HG03558 (cell line): Measurements from ENCODE around the gene CTNNBIP1.

Source experiments
- ATAC-seq: cut with Tn5 transposase; IDR thresholded peaks from one replicate; pipeline ENCODE4 v1.9.1; 2021; ENCODE audit warnings: moderate number of reproducible peaks; ENCODE audit not compliant: unreplicated experiment; ENCODE audit errors: extremely low read depth

CTNNBIP1 gene

GRCh38 chr1:9841460-9841859 lies 68.6 kb downstream of the CTNNBIP1 start:
- ATAC-seq = no peak

- no peak for ATAC-seq
Measured at GRCh38 chr1:9840176-9840575, 69.9 kb downstream of the CTNNBIP1 start.

DNA sequence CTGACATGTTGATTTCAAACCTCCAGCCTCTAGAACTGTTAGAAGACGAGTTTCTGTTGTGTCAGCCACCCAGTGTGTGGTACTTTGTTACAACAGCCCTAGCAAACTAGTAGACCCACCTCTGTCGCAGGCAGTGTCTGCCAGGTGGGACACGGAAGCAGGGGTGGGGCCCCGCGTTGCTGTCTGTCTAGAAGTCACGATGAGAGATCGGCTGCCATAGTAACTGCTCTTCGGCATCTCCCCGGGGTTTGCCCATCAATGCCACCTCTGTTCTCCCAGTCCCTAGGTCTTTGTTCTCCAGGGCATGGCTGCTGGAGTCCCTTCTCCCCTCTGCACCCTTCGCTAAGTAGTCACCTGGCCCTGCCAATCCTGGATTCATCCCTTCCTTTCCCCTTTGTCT lies 71.1 kb downstream of the CTNNBIP1 start:
- no peak for ATAC-seq

- ATAC-seq = no peak
Measured at GRCh38 chr1:9836632-9836960, 73.5 kb downstream of the CTNNBIP1 start.

DNA sequence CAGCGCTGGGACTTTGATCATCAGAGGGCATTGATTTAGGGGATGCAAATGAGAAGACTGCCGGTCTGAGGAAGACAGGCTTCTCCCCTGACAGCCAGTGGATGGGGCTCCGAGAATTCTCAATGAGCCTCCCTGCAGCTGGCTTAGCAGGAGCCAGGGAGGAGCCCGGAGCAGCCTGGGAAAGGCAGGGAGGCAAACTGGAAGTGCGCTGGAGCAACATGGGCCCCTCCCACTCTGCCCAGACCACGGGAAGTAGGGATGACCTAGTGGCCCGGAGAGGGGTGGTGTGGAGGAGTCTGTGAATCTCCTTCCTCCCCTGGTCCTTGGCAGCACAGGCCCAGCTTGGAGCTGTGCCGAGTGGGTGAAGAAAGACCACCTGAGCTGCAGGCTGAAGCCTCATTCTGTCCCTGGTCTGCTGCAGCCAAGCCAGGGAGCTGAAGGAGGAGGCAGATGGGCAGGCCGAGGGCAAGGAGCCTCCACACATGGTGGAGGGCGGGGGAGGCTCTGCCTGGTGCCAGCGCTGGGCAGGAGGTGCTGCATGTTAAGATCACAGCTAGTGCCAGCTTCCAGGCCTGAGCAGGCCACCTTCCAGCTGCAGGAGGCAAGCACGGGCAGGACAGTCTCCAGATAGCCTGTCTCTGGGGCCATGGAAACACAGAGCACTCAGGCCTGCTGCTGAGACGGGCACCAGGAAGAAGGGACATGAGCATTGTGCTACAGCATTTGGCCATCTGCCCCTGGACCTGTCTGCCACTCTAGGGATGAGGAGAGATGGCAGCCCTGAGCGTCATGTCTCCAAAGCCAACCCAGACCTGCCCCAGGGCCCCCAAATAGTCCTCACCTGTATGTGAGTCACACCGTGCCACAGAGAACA lies 74.1 kb downstream of the CTNNBIP1 start:
- ATAC-seq = no peak

GRCh38 chr1:9835404-9835757 lies 74.7 kb downstream of the CTNNBIP1 start:
- no peak for ATAC-seq

DNA sequence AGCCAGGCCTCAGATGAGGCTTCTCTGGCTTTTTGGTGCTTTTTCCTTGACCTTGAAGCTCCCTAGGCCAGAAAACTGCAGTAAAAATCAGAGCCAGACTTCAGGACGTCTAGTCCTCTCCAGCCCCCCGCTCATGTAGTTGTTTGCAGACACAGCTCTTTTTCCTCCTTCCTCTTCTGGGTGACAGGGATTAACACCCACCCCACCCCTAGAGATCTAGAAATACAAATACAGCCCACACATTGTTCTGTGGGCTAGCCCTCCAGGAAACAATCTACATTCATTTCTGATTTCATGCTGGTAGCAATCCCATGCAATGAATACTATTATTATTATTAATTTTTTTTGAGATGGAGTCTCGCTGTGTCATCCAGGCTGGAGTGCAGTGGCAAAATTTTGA lies 76.4 kb downstream of the CTNNBIP1 start:
- no peak for ATAC-seq

DNA sequence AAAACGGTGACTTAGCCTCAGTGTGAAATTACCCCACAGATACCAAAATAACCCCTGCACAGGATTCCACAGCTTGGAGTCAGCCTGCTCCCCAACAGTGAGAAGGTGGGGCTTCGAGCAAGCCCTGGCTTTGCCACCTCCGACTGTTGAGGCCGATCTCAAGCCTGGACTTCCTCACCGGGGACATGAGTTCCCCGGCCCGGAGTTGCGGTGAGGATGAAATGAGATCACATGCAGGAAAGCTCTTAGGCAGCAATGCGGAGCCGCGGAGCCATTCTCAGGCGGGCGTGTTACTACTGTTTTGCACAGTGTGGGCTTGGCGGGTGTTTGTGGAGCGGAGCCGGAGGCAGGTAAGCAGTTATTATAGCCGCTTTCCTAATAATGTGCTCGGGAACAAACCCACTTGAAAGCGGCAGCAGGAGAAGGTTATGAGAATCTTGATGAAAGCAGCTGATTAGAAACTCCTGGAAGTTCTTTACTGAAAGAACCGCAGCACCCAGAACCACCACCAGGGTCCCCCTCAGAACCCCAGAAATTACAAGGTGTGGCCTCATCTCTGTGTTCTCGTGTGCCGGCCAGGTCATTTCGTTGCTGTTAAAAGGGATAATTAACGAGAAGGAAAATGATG lies 82.4 kb downstream of the CTNNBIP1 start:
- no peak for ATAC-seq

- no peak for ATAC-seq
Measured at GRCh38 chr1:9826616-9827015, 83.5 kb downstream of the CTNNBIP1 start.

DNA sequence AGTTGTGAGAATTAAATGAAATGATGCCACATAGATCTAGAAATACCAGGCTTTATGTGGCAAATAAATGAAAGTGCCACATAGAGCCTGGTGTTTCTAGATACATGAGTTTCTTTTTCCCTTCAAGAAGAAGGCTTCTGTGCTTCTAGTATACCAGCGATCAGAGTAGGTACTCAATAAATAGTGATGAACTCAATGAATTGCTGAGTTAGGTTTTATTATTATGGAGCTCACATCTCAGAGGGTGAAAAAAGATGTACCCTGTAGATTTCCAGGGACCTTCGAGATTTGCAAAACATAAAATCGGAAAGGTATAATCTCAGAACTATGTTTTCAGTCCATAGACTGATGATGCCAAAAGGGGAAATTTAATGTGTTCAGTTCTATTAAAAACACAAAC lies 84.0 kb downstream of the CTNNBIP1 start:
- ATAC-seq = no peak

DNA sequence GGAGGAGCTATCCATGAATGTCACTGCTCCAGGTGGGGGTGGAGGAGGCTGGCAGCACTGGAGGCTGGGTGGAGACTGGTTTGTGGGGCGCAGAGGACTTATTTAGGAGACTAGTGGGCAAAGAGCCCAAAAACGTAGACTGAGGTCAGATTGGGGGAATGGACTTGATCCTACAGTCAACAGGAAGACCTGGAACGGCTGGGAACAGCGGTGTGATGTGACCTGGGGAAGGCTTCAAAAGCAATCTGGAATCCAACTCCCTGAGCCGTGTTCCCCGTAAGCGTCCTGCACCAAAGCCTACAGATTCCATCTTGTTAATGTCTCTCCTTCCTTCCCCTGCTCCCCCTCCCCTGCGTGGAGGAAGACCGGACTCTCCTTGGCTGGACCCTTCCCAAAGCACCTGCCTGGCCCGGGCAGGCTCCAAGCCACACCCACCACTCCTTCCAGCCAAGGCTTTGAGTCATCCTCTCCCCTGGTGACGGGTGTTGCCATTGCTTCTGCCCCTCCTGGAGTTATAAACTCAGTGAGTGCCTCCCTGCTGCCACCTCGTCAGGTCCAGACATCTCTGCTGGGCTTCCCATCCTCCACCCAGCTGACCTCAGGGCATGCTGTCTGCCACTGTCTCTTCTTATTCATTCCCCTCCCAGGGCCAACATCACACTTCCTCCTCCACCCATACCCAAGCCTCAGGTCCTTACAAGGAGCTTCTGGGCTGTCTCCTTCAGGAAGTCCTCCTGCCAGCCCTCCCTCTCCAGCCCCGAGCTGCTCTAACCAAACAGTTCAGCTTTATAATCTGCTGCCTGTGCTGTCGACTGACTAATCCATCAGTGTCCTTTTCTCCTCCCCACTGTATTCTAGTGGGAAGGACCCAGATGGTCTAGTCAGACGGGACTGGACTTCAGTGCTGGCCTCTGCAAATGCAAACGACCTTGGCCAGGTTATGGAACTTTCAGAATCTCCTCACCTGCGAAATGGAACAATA lies 84.7 kb downstream of the CTNNBIP1 start:
- no peak for ATAC-seq

DNA sequence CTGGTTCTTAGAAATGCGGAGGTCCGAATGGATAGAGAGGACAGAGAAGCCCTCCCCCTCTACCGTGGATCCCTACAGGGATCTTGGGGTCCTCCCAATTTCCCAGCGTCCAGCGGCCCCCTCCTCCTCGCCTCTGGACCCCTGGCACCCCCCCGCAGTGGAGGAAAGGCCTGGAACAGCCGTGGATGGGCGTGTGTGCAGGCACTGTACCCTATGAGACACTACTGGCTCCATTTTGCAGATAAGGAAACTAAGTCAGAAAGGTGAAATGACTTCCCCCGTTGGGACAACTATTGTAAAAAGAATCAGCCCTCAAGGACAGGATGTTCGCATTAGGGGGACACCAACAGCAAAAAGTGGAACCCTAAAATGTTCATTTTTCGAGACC lies 85.4 kb downstream of the CTNNBIP1 start:
- ATAC-seq = no peak

DNA sequence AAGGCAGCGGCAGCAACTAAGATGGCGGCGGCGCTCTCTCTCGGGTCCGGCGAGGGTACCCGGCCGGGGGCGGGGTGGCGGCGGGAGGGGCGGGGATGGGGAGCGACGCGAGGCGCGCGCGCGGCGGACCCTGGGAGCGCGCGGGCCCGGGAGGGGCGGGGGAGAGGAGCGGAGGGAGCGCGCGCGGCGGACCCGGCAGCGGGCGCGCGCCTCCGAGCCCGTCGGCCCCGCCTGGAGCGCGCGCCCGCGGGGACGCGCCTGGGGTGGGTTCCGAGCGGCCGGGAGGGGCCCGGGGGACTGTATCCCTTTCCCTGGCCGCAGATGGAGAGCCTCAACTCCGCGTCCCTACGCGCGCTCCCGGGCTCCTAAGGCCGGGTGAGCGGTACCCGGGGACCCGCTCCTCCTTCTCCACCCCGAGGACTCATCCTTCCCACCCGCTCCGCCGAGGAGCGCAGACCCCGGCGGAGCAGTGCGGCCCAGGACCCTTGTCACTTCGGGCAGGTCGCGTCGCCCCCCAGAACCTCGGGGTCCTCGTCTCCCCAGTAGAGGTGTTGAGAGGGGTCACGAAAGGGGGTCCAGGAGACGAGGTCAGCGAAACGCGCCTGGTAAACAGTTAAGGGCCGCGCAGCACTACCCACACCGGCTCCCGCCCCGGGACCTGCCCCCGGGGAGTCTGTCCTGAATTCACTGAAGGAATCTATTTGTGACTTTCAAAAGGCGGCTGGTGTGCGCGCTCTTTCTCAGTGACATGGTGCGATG lies 85.9 kb downstream of the CTNNBIP1 start, which contains the start of gene CLSTN1:
Gene CLSTN1, minus strand, starts transcription at position 23 of the 759 bp plus-strand sequence. CDS start 232 bp downstream, outside the sequence.
- ATAC-seq = no peak

- no peak for ATAC-seq
Measured at GRCh38 chr1:9823693-9823942, 86.5 kb downstream of the CTNNBIP1 start.

DNA sequence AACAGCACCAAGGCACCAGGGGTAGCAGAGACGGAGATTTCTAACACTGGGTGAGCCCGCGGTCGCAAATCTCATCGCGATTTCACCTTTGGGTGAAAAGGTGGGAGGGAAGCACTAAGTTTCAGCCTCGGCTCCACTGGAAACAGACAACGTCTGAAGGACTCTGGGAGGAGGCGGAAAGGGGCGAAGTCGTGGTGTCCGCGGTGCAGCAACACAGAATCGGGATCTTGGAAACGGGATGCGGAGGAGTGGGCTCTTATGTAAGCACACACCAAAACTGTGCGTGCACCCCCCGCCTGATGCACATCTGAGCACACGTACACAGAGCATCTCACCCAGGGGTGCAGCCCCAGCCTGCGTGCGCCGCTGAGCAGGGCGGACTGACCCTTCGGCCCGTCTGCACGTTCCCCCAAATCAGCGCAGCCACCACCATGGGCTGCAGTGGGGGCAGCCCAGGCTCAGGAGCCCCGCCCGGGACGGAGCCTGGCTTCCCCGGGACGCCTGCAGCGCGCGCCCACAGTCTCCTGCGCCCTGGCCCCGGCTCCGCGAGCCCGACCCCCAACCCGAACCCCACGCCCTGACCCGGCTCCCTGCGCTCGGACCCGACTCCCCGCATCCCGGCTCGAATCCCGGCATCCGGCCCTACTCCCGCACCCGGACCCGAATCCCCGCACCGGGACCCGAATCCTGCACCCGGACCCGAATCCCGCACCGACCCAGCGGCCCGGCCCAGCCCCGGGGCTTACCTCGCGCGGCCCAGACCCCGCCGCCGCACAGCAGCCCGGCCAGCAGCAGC lies 87.0 kb downstream of the CTNNBIP1 start:
- no peak for ATAC-seq

DNA sequence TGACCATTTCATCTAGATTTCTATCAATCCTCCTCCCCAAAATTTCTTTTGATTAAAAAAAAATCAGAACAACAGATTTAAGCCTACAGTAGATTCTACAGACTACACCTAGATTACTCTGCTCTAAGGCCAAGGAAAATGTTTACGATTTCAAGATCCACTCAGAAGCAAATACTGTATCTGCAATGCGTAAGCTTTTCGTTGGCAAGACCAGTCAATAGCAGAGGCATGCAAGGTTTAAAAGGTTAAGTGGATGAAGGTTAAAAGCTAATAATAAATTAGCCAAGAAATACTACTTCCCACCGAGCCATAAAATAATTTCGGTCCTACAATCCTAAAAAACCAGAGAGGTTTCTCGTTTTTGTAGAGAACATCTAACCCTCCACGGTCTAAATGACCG lies 87.6 kb downstream of the CTNNBIP1 start:
- ATAC-seq = no peak

DNA sequence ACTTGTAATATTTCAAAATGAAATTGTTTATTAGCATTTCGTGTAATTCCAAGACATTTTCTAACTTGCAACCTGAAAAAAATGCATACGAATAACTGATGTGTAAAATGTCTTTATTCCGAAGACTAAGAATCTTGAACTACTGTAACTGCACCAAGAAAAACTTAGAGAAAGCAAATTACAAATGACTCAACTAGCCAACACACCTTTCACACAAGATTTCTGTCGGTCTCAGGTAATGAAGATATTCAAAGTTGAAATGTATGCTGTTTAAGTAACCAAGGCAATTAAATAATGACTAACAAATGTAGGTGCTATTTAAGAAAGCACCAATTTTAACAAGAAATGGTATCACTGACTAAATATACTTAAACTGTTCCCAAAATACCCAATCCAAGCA lies 88.4 kb downstream of the CTNNBIP1 start:
- ATAC-seq = no peak

GRCh38 chr1:9820521-9820920 lies 89.5 kb downstream of the CTNNBIP1 start:
- no peak for ATAC-seq

DNA sequence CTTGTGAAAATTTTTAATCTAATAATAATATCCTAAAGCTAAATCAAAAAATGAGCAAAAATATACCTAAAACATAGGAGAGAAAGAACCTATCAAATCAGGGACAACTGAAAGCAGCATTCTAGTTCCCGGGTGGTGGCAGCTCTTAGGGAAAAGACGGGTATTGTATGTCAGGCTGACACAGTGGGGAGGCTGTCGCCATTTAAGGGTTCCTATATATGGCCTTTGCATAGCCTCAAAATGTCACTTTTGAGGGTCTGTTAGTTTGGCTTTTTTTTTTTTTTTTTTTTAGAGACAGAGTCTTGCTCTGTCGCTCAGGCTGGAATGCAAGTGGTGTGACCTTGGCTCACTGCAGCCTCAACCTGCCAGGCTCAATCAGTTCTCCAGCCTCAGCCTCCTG lies 92.3 kb downstream of the CTNNBIP1 start:
- no peak for ATAC-seq

GRCh38 chr1:9816199-9816598 lies 93.9 kb downstream of the CTNNBIP1 start:
- ATAC-seq = no peak
